Measurements from ENCODE around the gene ADTRP. TPM values are rescaled to one million over a fixed set of nuclear protein-coding genes. Genes with fewer than 3 reads are reported as not detected.

Gene ADTRP
- total RNA-seq, 2 experiments from 2014 or later, result 20.0 to 21.9 TPM

- Mint-ChIP-seq H3K27ac (no peak overlapping the region), H3K4me3 (no peak overlapping the region), H3K36me3 (ENCODE audit: low read depth) (peaks cover 2% of the 10 kb centered on the region), H3K27me3 (no peaks in the 10 kb centered on the region), H3K9me3 (peaks cover 3% of the 10 kb centered on the region), H3K4me1 (ENCODE audit: low read depth) (peaks cover 7% of the 10 kb centered on the region)
- intact Hi-C loops (cut with micrococcal nuclease), result no loop called here
- DNase-seq, result no peak
- no peak for ATAC-seq
- CTCF ChIA-PET, result interaction anchor here (0.8 to 1.6 kb wide), 4 partner anchors 9 to 601 kb away, joined by 3 to 6 read pairs (median 4); no protein-coding TSS in a partner anchor
- POLR2A ChIA-PET, result no interaction called here
- no peak for TF ChIP-seq CTCF (IDR thresholded peaks at IDR 0.05)
Measured at GRCh38 chr6:11688425-11688709, 90.2 kb downstream of the ADTRP start.

GRCh38 chr6:11685481-11686093 lies 93.0 kb downstream of the ADTRP start:
- Mint-ChIP-seq H3K4me1 (ENCODE audit: low read depth) (no peaks in the 10 kb centered on the region), H3K4me3 (no peak overlapping the region), H3K27ac (no peak overlapping the region), H3K27me3 (no peaks in the 10 kb centered on the region), H3K9me3 (peaks cover 4% of the 10 kb centered on the region), H3K36me3 (ENCODE audit: low read depth) (no peaks in the 10 kb centered on the region)
- ChIA-PET CTCF (interaction anchor here (1.0 kb wide), 1 partner anchor 14 kb away, joined by 3 read pairs; no protein-coding TSS in a partner anchor), POLR2A (no interaction called here)
- DNase-seq (no peak), ATAC-seq (no peak)
- TF ChIP-seq CTCF (IDR thresholded peaks at IDR 0.05), result no peak
- intact Hi-C loops (cut with micrococcal nuclease), result no loop called here

GRCh38 chr6:11684901-11685480 lies 93.6 kb downstream of the ADTRP start:
- no peaks in the 10 kb centered on the region for H3K36me3 Mint-ChIP-seq (ENCODE audit: low read depth)
- ChIA-PET POLR2A (no interaction called here), CTCF (interaction anchor here (1.0 kb wide), 1 partner anchor 14 kb away, joined by 3 read pairs; no protein-coding TSS in a partner anchor)
- peaks cover 8% of the 10 kb centered on the region for H3K9me3 Mint-ChIP-seq
- ATAC-seq, result no peak
- no peaks in the 10 kb centered on the region for H3K4me1 Mint-ChIP-seq (ENCODE audit: low read depth)
- H3K4me3 Mint-ChIP-seq, result no peak overlapping the region
- no peak overlapping the region for H3K27ac Mint-ChIP-seq
- intact Hi-C loops (cut with micrococcal nuclease), result no loop called here
- H3K27me3 Mint-ChIP-seq, result no peaks in the 10 kb centered on the region
- TF ChIP-seq CTCF (IDR thresholded peaks at IDR 0.05), result no peak
- no peak for DNase-seq

- no peak for DNase-seq
- TF ChIP-seq CTCF (IDR thresholded peaks at IDR 0.05), result no peak
- no peak for ATAC-seq
- ChIA-PET CTCF (interaction anchor here (0.7 to 0.9 kb wide), 2 partner anchors 15 to 27 kb away, joined by 3 read pairs; no protein-coding TSS in a partner anchor), POLR2A (no interaction called here)
- Mint-ChIP-seq H3K36me3 (ENCODE audit: low read depth) (no peaks in the 10 kb centered on the region), H3K4me1 (ENCODE audit: low read depth) (no peaks in the 10 kb centered on the region), H3K4me3 (no peak overlapping the region), H3K9me3 (peaks cover 9% of the 10 kb centered on the region), H3K27ac (no peak overlapping the region), H3K27me3 (no peaks in the 10 kb centered on the region)
- intact Hi-C loops (cut with micrococcal nuclease), result no loop called here
Measured at GRCh38 chr6:11683871-11684270, 94.7 kb downstream of the ADTRP start.

- TF ChIP-seq CTCF (IDR thresholded peaks at IDR 0.05), result no peak
- H3K9me3 Mint-ChIP-seq, result peaks cover 9% of the 10 kb centered on the region
- ATAC-seq (no peak), DNase-seq (no peak)
- CTCF ChIA-PET, result no interaction called here
- no peak overlapping the region for H3K27ac Mint-ChIP-seq
- no peaks in the 10 kb centered on the region for H3K4me1 Mint-ChIP-seq (ENCODE audit: low read depth)
- H3K36me3 Mint-ChIP-seq (ENCODE audit: low read depth), result no peaks in the 10 kb centered on the region
- intact Hi-C loops (cut with micrococcal nuclease), result no loop called here
- POLR2A ChIA-PET, result no interaction called here
- no peaks in the 10 kb centered on the region for H3K27me3 Mint-ChIP-seq
- no peak overlapping the region for H3K4me3 Mint-ChIP-seq
Measured at GRCh38 chr6:11682561-11682975, 96.0 kb downstream of the ADTRP start.

Measured in activated CD8-positive, alpha-beta T cell treated with anti-CD3 and anti-CD28 coated beads for 36 hours (primary cell).